ENCODE data around the gene ASPHD1. TPM values are rescaled to one million over a fixed set of nuclear protein-coding genes. Genes with fewer than 3 reads are reported as not detected.
"Not testable (repeated sequence)": the region's sequence is repeated elsewhere in the genome, so short reads cannot be mapped to it uniquely, and the experiment has no call there.

Gene ASPHD1
- polyA plus RNA-seq, 4 donors: 0.62 to 1.1 (median 0.98) TPM

DNA sequence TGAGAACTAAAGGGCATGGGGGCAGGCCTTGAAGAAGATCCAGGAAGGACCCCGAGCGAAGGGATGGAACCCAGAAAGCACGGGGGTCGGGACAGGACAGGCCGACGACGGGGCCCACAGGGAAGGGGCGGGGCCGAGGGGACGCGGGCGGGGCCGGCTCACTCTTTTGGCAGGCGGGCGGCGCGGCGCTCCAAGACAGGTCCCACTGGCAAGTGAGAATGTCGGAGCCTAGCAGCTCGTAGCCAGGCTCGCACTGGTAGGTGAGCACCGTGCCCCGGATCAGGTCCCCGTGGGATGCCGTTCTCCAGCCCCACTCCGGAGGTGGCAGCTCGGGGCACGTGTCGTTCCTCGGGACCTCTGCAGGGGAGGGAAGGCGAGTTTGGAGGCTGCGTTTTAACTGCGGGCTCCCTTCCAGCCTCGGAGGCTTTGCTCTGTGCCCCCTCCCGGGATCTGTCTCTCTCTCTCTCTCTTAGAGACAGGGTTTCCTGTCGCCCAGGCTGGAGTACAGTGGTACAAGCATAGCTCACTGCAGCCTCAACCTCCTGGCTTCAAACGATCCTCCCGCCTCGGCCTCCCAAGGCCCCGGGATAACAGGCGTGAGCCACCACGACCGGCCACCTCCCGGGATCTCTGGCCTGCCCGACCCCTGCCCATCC lies 23.6 kb upstream of the ASPHD1 start:
- DNase-seq (ENCODE audit: low read depth in 4 of 4, low spot score in 2 of 4): no peak

DNA sequence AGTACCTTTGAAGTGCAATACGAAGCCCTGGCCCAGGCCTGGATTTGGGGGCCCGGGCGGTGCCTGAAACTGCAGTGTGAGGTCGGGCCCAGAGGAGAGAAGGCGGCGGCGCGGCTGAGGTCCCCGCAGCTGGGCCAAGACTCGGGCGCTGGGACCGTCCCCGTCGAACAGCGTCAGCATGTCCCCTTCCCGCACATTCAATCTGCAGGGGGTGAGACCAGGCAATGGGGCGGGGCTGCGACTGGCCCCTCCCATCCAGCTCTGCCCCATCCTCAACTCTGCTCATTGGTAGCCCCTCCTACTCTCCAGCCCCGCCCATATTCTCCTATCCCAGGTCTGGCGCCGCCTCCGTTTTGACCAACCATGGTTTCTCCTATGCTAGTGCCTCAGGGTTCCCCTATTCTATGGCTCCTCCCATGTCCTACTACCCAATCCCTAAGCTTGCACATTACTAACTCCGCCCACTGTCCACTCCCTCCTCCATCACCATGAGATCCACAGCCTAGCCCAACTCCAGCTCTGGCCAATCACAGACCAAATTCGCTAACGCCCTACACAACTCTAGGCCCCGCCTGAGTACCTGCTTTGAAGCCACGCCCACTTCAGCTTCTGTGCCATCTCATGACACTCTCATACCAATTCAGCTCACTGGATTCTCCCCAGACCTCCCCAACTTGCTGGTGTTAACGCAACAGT lies 22.9 kb upstream of the ASPHD1 start:
- no peak for DNase-seq (ENCODE audit: low read depth in 4 of 4, low spot score in 2 of 4)

DNA sequence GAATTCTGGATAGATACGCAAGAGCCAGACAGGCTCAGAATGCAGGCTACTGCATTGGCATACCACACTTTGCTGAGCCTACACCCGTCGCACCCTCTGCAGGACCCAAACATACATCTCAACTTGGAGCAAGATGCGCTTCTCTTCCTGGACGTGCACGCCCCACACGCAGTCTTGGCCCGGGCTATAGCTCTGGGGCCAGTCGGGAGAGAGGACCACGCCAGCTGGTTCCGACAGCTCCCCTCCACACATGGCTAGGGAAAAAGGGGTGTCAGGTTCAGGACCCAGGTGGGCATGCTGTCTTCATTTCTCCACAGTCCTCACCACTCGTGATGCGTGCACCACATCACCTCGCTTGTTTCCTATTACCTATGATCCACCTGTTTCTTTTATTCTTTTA lies 22.1 kb upstream of the ASPHD1 start:
- DNase-seq (ENCODE audit: low read depth in 4 of 4, low spot score in 2 of 4): no peak

DNA sequence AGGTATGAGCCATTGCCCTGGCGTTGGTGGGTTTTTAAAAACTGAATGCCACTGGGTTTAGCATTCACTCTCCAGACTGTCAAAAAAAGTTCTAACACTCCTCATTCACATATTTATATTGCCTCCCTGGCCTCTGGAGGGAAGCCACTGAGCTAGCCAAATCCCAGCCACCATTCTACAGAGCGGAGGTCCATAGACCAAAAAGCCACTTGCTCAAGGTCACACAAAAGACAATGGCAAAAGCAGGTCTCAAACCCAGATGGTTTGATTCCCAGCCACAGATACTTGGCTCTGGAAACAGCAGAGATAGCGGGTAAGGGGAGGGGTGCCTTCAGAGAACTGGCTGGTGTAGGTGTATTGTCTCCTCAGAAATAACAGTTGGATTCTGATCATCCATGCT lies 19.2 kb upstream of the ASPHD1 start:
- no peak for DNase-seq (ENCODE audit: low read depth in 4 of 4, low spot score in 2 of 4)

DNA sequence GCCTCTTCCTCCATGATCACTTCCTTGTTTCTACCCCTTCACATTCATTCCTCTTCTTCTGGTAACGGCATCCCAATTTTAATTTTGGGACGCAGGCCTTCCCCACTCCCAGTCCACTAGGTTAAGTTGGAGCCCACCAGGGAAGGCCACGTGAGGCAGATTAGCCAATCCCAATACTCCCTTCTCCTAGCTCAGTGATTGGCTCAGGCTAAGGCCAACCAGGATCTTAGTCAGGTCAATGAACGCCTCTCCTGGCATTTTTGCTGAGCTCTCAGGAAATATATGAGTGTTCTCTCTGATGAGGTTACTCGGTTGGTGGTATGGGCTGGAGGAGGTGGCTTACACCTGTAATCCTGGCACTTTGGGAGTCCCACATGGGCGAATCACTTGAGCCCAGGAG lies 16.3 kb upstream of the ASPHD1 start:
- DNase-seq (ENCODE audit: low read depth in 4 of 4, low spot score in 2 of 4): no peak

DNA sequence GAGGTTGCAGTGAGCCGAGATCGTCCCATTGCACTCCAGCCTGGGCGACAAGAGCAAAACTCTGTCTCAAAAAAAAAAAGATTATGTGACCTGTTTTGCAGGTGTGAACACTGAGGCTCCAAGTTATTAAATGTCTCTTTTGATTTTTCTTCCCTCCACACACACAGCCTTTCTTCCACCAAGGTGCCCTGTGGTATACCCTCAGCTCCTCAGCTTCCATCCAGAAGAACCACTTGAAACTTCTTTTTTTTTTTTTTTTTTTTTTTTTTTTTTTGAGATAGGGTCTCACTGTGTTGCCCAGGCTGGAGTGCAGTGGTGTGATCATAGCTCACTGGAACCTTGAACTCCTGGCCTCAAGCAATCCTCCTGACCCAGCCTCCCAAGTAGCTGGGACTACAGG lies 10.9 kb upstream of the ASPHD1 start:
- DNase-seq (ENCODE audit: low read depth in 4 of 4, low spot score in 2 of 4): not testable (repeated sequence)

DNA sequence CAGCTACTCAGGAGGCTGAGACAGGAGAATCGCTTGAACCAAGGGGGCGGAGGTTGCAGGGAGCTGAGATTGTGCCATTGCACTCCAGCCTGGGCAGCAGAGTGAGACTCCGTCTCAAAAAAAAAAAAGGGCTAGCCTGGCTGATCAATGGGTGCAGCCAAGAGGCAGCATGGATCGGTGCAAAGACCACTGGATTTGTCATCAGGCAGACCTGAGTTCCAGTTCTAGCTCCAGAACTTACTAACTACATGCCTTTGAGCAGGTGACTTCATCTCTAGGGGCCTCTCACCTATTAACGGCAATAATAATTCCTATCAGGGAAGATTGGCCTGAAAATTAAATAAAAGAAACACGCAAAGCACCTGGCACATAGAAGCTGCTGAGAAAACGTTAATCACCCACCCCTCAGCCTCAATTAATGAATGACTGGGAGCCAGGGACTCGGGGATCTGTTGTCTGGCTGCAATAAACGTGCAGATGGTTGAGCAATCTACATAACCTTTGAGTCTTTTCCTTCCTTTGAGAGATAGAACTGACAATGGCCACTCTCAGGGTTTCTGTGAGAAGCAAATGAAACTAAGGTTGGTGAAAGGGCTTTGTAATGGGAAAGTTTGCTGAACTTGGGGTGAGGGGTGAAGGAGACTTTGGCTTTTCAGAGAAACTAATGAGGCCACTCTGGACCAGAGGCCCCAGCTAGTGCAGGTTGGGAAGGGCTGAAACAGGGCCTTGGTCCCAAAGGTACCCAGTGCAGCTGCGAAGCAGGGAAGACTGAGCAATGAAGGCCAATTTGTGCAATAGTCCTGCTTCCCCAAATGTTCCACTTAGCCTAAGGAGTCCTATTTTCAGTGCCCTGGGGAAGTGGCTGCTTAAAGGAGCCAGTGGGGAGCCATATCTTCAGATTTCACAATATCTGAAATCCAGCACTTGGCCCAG lies 8.5 kb upstream of the ASPHD1 start:
- no peak for DNase-seq (ENCODE audit: low read depth in 4 of 4, low spot score in 2 of 4)

DNA sequence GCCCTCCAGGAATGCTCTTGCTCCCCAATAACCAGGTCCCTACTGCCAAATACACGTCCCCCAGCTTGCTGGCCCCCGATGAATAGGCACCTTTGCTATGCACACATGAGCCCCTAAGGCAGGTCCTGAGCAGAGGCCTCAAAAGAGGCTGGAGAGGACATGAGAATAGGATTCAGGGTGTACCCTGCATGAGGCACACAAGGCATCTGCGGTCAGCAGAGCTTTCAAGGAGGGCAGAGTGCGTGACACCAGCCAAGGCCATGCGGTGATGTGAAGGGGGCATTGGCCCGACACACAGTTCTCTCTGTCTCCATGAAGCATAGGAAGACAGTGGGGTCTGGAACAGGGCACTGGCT lies 7.9 kb upstream of the ASPHD1 start:
- DNase-seq (ENCODE audit: low read depth in 4 of 4, low spot score in 2 of 4): no peak

DNA sequence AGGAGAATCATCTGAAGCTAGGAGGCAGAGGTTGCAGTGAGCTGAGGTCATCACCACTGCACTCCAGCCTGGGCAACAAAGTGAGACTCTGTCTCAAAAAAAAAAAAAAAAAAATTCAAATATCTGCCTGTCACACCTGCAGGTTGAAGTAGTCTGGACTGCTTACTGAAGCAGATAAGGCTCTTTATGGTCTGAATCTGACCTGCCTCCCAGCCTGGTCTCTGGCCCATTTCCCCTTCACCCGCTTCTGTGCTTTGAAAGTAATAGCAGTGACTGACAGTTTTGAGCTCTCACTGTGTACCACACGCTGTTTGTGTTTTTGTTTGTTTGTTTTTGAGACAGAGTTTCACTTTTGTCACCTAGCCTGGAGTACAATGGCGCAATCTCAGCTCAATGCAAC lies 6.7 kb upstream of the ASPHD1 start:
- DNase-seq (ENCODE audit: low read depth in 4 of 4, low spot score in 2 of 4): no peak

DNA sequence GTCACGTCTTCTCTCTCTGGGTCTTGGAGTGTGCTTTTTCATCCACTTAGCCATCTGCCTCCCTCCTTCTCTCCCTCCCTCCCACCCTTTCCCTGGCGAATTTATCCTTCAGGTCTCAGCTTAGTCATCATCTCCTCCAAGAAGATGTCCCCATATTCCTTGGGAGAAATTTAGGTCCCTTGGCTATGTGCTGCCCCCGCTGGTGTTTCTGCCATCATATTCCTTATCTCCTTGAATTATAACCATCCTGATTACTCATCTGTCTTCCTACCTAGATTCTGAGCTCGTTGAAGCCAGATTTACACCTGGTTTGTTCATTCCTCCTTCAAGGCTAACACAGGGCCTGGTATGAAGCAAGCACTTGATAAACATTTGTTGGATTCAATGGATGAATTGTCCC lies 5.9 kb upstream of the ASPHD1 start:
- no peak for DNase-seq (ENCODE audit: low read depth in 4 of 4, low spot score in 2 of 4)

DNA sequence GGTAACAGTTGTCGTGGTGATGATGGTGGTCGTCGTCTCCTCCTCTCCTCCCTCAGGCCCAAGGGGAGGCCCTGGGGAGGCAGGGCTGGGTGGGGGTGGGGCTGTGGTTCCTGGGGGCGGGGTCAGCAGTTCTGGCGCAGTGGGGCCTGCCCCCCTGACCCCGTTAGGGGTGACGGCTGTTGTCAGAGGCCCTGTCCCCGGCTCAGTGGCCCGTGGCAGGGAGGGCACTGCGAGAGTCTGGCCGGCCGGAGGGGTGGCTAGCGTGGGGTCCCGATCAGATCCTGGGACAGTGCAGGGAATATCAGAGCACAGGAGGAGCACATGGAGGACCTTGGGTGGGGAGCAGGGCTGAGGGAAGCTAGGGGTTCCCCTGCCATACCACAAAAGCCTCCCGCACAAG lies 3.4 kb upstream of the ASPHD1 start:
- DNase-seq (ENCODE audit: low read depth in 4 of 4, low spot score in 2 of 4): no peak

DNA sequence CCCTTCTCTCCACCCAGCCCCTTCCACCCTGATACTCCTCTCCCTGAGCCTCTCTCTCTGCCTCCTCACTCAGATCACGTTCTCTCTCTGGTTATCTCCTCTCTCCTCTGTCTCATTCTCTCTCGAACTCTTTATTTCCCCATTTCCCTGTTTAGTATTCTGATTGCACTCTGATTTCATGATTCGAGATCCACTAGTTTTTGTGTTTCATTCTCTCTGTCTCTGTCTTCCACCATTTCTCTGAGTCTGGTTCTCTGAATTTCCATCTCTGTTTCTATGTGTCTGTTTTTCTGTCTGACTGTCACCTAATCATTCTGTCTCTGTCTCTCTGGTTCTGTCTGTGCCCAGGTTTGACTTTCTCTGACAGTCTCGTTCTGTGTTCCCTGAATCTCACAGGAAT lies 3.0 kb upstream of the ASPHD1 start:
- DNase-seq (ENCODE audit: low read depth in 4 of 4, low spot score in 2 of 4): no peak

DNA sequence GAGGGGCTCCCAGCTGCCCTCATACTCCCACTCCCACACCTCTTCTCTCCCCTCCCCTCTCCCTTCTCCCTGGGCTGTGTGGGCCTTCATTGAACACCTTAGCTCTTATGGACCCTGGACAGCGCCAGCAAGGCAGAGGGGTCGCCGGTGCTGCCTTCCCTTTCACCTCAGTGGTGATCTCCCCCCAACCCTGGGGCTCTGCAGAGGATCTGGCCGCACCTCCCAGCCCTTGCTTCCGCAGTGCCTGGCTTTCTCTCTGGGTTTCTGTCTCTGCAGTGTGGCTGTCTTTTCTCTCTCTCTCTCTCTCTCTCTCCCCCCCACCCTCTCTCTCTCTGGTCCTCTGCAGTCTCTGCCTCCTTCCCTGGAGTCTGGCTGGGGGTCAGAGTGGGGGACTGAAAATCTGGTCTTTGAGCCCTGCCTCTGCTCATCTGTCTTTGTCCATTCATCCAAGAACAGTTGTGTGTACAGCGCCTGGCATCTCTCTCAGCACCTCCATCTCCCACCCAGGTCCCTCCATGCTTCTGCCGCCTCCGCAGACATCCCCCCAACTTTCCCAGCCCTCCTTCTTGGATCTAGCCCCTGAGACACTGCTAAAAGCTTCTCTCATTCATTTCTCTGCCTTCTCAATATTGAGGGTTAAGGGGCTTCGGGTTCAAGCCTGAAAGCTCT lies 2.0 kb upstream of the ASPHD1 start:
- DNase-seq (ENCODE audit: low read depth in 4 of 4, low spot score in 2 of 4): no peak

DNA sequence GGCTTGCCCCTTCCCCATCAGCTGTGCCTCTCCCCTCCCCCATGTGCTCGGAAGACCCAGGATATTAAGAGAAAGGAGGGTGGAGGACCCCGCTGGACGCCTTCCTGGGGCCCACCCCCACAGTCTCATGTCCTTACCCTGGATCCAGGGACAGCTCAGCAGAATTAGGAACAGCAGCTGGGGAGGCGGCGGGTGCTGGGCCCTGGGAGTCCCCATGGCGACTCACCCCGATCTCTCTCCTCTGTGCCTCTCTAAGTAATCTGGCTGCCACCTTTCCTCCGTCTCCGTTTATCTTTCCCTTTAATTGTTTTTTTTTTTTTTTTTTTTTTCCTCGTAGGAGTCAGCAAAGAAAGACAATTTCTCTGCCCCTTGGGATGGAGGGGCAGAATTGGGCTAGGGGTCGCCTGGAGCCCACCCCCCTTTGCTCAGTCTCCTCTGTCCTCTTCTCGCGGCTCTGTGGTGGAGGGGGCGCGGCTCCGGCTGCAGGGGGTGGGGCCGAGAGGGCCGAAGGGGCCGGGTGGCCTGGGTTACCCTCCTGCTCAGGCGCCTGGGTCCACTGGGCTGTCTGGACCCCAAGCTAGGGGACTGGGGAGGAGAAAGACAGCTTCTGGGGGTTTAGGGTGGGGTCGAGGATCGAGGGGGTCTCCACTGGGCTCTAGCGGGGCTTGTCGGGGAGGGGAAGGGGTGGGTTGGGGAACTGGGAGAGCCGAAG lies 1.3 kb upstream of the ASPHD1 start:
- DNase-seq (ENCODE audit: low read depth in 4 of 4, low spot score in 2 of 4): no peak

DNA sequence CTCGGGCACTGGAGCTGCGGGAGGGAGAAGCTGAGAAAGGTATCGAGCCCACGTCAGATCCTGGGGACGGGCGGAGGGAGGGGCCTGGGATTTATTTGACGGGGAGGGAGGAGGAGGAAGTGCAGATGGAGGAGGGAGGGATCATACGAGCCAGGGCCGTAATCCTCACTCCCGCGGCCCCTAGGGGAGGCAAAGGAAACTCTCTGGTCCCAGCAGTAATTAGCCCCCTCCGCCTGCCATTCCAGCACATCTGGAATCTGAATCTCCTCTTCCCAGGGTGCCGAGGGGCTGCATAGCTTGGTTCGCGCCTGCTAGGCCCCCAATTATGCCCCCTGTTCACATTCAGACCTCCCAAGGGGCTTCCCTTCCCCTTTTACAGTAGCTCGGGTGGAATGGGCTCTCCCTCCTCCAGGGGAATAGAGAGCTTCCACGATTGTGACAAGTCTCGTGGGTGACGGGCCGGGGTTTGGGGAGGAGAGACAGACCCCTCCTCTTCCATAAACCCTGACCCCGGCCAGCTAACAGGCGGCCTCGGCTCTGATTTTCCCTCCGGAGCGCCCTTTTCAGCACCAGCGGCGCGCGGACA lies 679 bp upstream of the ASPHD1 start, which contains the start of gene SEZ6L2:
Gene SEZ6L2, minus strand, starts transcription at position 35 of the 586 bp plus-strand sequence. CDS start 531 bp downstream, outside the sequence.
- peak; percentile 45 to 71 (median 58) for DNase-seq (ENCODE audit: low read depth in 4 of 4, low spot score in 2 of 4)

DNA sequence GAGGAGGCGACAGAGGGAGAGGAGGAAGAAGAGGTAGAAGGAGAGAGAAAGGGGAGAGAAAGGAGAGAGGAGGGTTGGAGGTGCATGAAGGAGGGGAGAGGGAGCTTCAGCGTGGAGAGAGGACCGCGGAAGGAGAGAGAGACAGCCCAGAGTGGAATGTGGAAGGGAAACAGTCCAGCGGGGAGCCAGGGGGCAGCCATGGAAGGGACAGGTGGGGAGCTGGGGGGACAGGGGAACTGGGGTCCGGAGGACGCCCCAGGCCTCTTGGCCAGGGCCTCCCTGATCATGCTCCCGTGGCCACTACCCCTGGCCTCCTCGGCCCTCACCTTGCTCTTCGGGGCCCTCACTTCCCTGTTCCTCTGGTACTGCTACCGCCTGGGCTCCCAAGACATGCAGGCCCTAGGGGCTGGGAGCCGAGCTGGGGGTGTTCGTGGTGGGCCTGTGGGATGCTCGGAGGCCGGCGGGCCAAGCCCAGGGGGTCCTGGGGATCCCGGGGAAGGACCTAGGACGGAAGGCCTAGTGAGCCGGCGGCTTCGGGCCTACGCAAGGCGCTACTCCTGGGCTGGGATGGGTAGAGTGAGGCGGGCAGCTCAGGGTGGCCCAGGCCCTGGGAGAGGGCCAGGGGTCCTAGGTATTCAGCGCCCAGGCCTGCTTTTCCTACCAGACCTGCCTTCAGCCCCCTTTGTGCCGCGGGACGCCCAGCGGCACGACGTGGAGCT lies 759 bp downstream of the ASPHD1 start:
- no peak for DNase-seq (ENCODE audit: low read depth in 4 of 4, low spot score in 2 of 4)

DNA sequence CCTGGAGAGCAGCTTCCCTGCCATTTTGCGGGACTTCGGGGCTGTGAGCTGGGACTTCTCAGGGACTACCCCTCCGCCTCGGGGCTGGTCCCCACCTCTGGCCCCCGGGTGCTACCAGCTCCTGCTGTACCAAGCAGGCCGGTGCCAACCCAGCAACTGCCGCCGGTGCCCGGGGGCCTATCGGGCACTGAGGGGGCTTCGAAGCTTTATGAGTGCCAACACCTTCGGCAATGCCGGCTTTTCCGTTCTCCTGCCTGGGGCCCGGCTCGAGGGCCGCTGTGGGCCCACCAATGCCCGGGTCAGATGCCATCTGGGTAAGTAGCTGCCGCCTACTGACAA lies 1.3 kb downstream of the ASPHD1 start:
- DNase-seq (ENCODE audit: low read depth in 4 of 4, low spot score in 2 of 4): no peak

DNA sequence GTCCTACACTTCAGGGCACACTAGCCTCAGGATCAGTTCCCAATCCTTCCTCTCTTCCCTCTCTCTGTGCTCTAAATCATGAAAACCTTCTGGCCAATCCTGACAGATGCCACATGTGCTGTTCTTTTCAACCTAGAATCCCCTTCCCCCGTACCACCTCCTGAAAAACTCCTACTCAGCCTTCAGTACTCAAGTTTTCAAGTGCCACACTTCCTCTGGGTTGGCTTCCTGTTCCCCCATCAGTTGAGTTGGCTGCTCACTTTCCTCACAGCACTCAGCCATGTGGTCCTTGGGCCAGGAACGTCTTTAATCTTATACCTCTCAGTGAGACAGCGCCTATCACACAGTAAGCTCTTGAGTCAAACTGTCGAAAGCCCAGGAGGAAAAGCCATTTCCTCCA lies 3.3 kb downstream of the ASPHD1 start:
- DNase-seq (ENCODE audit: low read depth in 4 of 4, low spot score in 2 of 4): no peak

DNA sequence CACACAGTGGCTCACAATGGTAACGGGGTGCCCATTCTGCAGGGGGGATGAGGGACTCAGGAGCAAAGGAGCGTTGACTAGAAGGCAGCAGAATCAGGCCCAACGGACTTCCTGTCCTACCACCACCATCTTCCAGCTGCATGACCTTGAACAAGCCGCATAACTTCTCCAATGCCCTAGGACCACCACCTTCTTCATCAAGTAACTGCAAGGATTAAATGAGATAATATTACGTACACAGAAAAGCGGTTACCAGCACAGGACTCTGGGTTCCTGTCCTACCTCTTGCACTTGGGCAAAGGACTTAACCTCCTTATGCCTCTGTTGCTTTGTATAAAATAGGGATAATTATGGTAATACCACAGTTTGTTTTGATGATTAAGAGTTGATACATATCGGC lies 4.7 kb downstream of the ASPHD1 start:
- DNase-seq (ENCODE audit: low read depth in 4 of 4, low spot score in 2 of 4): no peak
